Endothelial cell (in vitro differentiated cells): Measurements from ENCODE around the gene PRPH. TPM values are rescaled to one million over a fixed set of nuclear protein-coding genes. Genes with fewer than 3 reads are reported as not detected.

Experiments used
- DNase-seq: peaks from one replicate; pipeline ENCODE4 v3.0.0; 2021; ENCODE audit warnings: low spot score
- H3K27ac Mint-ChIP-seq: one replicate; pipeline ENCODE4 v1.8.0; 2021; ENCODE audit warnings: mixed read lengths, inconsistent platforms; ENCODE audit not compliant: unreplicated experiment
- H3K27me3 Mint-ChIP-seq: one replicate; pipeline ENCODE4 v1.8.0; 2021; ENCODE audit warnings: mild to moderate bottlenecking, moderate library complexity, mixed read lengths, inconsistent platforms; ENCODE audit not compliant: unreplicated experiment
- H3K36me3 Mint-ChIP-seq: one replicate; pipeline ENCODE4 v1.8.0; 2021; ENCODE audit warnings: mild to moderate bottlenecking, low read depth, mixed read lengths, inconsistent platforms; ENCODE audit not compliant: unreplicated experiment
- H3K4me1 Mint-ChIP-seq: one replicate; pipeline ENCODE4 v1.8.0; 2021; ENCODE audit warnings: mild to moderate bottlenecking, mixed read lengths, inconsistent platforms; ENCODE audit not compliant: unreplicated experiment
- H3K4me3 Mint-ChIP-seq: one replicate; pipeline ENCODE4 v1.8.0; 2021; ENCODE audit warnings: mild to moderate bottlenecking, mixed read lengths, inconsistent platforms; ENCODE audit not compliant: unreplicated experiment
- H3K9me3 Mint-ChIP-seq: one replicate; pipeline ENCODE4 v1.8.0; 2021; ENCODE audit warnings: mixed read lengths, inconsistent platforms; ENCODE audit not compliant: unreplicated experiment
- total RNA-seq: library from RNA; stranded (reverse); fragmentation: NEBNext Ultra II Directional; extraction: Animal tissue kit (Norgen Biotek cat#: 25700); gene quantifications from one replicate; pipeline ENCODE4 v1.2.1, GENCODE V29; 2021; ENCODE audit not compliant: unreplicated experiment
- TF ChIP-seq, protein P1 (sequence below): fragments of 200-600 bp; sonication (generic); IDR thresholded peaks from one replicate; pipeline ENCODE4 v1.5.0; 2021; ENCODE audit warnings: antibody characterized with exemption; ENCODE audit not compliant: unreplicated experiment

PRPH gene
- total RNA-seq, 1 donor from 2014 or later: not detected

DNA sequence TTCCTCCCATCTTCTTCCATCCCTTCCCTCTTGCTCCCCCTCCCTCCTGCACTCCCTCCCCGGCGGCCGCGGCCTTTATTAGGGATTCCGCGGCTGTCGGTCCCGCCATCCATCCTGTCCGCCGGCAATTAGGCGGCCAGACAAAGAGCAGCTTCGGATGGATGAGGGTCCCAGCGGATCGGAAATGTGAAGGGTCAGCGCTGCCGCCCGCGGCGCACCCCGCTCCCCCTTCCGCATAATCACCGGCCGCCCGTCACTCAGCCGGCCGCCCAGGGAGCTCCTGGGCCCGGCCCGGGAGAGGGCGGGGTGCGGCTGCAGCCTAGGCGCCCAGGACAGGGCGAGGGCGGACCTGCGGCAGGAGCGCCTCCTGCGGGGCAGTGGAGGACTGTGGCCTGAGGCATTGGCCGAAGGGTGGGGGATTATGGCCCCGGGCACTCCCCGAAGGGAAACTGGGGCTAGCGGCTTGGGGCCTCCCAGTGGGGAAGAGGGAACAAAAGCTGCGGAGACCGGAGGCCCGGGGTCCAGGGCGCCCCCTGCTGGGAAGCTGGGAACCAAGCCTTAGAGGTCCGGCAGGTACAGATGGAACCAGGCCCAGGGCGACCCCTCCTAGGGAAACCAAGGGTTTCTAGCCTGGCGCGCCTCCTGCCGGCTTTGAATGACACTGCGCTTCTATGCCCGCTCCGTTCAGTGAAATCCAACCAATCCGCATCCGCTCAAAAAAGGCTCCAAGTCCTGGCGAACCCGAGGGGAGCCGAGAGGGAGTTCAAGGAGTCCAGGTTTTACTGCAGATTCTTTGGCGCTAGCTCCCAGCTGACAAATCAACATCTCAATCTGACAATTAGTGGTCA, 47.3 kb downstream of the PRPH start:
- Mint-ChIP-seq H3K27me3 (peaks cover 40% of the 10 kb centered on the region), H3K4me3 (peak overlapping the region; percentile 71), H3K4me1 (peaks cover 20% of the 10 kb centered on the region), H3K9me3 (no peaks in the 10 kb centered on the region), H3K27ac (no peak overlapping the region), H3K36me3 (no peaks in the 10 kb centered on the region)
- peak; percentile 94 for DNase-seq
- TF ChIP-seq, protein P1, sequence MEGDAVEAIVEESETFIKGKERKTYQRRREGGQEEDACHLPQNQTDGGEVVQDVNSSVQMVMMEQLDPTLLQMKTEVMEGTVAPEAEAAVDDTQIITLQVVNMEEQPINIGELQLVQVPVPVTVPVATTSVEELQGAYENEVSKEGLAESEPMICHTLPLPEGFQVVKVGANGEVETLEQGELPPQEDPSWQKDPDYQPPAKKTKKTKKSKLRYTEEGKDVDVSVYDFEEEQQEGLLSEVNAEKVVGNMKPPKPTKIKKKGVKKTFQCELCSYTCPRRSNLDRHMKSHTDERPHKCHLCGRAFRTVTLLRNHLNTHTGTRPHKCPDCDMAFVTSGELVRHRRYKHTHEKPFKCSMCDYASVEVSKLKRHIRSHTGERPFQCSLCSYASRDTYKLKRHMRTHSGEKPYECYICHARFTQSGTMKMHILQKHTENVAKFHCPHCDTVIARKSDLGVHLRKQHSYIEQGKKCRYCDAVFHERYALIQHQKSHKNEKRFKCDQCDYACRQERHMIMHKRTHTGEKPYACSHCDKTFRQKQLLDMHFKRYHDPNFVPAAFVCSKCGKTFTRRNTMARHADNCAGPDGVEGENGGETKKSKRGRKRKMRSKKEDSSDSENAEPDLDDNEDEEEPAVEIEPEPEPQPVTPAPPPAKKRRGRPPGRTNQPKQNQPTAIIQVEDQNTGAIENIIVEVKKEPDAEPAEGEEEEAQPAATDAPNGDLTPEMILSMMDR: peak; percentile 99

DNA sequence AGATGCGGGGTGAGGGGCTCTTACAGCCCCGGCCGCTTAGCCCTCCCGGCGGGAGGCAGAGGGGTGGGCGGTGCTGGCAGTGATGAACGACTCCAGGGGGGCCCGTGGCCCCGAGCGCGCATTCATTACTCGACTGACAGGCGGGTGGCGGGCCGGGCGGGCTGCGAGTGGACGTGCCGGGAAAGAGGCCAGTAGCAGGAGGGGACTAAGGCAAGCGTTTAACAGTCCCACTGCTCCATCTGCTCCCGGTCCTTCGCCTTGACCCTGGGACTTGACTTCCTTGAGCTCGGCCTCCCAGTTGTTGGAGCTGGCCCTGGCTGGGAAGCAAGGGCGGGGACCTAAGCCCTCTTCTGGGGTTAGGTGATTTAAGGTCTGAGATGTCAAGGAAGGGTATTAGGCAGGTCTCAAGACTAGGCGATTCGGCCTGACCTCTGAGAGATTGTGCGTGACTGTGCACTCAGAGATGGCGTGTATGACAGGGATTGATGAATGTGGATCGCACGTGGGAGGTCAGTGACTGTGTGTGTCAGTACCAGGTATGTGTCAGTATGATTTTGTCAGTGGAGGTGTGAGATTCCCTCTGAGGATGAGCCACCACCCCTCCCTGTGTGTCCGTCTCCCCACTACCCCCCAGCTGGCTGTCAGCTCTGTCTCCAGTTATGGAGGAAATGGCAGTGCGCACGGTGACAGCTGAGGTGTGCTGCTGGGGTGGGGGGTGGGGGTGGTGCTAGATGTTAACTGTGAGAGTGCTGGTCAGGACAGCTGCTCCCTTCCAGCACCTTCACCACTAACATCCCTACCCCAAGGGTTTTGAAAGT, 48.2 kb downstream of the PRPH start:
- no peak for DNase-seq
- Mint-ChIP-seq H3K4me1 (peaks cover 20% of the 10 kb centered on the region), H3K9me3 (no peaks in the 10 kb centered on the region), H3K27me3 (peaks cover 36% of the 10 kb centered on the region), H3K36me3 (no peaks in the 10 kb centered on the region), H3K4me3 (peak overlapping the region; percentile 45), H3K27ac (no peak overlapping the region)
- TF ChIP-seq, protein P1: no peak

DNA sequence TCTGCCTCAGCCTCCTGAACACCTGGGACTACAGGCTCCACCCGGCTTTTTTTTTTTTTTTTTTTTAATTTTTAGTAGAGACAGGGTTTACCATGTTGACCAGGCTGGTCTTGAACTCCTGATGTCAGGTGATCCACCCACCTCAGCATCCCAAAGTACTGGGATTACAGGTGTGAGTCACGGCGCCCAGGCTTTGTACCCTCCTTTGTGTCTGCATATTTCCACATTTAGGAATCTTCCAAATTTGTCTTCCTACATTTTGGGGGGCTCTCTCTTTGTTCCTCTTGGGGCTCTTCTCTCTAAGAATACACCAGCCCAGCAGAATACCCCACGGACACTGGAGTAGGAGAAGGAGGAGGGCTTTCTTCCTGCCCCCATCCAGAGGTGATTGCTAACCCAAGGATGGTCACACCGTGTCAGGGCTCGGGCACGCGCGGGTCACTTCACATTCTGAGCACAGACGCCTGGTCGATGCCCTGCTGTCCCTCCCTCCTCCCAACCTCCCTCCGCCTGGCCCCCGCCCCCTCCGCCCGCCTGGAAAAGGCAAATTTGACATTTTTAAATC, 49.6 kb downstream of the PRPH start:
- H3K9me3 Mint-ChIP-seq: no peaks in the 10 kb centered on the region
- TF ChIP-seq, protein P1: no peak

DNA sequence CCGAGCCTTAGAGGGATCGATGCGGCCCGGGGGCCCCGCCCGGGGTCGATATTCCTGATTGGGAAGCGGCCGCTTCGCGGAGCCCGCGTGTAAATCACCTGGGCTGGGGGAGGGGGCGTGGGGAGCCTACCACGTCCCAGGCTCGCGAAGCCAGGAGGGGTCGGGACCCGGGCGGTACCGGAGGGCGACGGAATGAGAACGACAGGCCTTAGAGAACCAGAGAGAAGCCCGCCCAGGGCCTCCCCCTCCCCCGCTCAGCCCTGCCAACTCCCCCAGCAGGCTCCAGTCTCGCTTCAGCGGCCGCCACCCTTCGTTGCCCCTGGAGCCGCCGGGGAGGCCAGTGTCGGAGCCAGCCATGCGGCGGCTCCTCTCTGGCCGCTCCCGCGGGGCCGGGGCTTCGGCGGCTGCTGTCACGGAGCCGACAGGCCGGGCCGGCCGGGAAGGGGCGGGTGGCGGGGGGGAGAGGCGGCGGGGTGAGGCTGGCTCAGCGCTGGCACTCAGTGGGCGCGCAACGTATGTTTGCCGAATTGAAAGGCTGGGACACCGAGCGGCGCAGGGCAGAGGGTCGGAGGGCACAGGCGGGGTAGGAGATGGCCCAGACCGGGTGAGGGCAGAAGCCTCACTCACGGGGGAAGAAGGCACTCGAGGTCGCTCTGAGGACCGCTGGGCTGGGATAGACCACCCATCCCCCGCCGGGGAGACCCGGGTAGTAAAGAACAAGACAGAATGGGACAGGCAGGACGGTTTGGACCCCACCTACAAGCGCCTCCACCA, 50.3 kb downstream of the PRPH start:
- DNase-seq: peak; percentile 43
- peaks cover 30% of the 10 kb centered on the region for H3K27me3 Mint-ChIP-seq

More for the DNA sequence above, 49.6 kb downstream of the PRPH start:
- Mint-ChIP-seq H3K36me3 (no peaks in the 10 kb centered on the region), H3K4me1 (peaks cover 24% of the 10 kb centered on the region), H3K4me3 (no peak overlapping the region), H3K27me3 (peaks cover 37% of the 10 kb centered on the region), H3K27ac (no peak overlapping the region)
- DNase-seq: no peak

More for the DNA sequence above, 50.3 kb downstream of the PRPH start:
- H3K27ac Mint-ChIP-seq: peak overlapping the region; percentile 9
- H3K4me1 Mint-ChIP-seq: peaks cover 24% of the 10 kb centered on the region
- H3K9me3 Mint-ChIP-seq: no peaks in the 10 kb centered on the region
- H3K36me3 Mint-ChIP-seq: no peaks in the 10 kb centered on the region
- H3K4me3 Mint-ChIP-seq: peak overlapping the region; percentile 21
- TF ChIP-seq, protein P1: no peak
